GM18505 (cell line): ENCODE data around the gene AIRE.

Experiments
- ATAC-seq: cut with Tn5 transposase; IDR thresholded peaks from one replicate; pipeline ENCODE4 v1.9.1; 2021; ENCODE audit not compliant: unreplicated experiment
- POLR2A ChIP-seq: IDR thresholded peaks from 4 replicates; pipeline ENCODE4 v1.6.1; 2011; ENCODE audit warnings: borderline replicate concordance; ENCODE audit not compliant: insufficient read depth, insufficient read length; ENCODE audit errors: extremely low read depth

Gene AIRE

GRCh38 chr21:44344541-44345183, 59.0 kb downstream of the AIRE start:
- no peak for ATAC-seq

GRCh38 chr21:44345495-44345894, 59.8 kb downstream of the AIRE start:
- TF ChIP-seq POLR2A, result no peak
- ATAC-seq, result no peak

More at GRCh38 chr21:44344541-44345183, 59.0 kb downstream of the AIRE start:
- no peak for TF ChIP-seq POLR2A

- ATAC-seq, result no peak
- no peak for TF ChIP-seq POLR2A
These were observed 62.3 kb downstream of the AIRE start for GRCh38 chr21:44347911-44348451.
